Measurements from ENCODE around the gene TAS2R43. TPM values are rescaled to one million over a fixed set of nuclear protein-coding genes. Genes with fewer than 3 reads are reported as not detected.

TAS2R43 gene
- total RNA-seq, 1 donor, result not detected

DNA sequence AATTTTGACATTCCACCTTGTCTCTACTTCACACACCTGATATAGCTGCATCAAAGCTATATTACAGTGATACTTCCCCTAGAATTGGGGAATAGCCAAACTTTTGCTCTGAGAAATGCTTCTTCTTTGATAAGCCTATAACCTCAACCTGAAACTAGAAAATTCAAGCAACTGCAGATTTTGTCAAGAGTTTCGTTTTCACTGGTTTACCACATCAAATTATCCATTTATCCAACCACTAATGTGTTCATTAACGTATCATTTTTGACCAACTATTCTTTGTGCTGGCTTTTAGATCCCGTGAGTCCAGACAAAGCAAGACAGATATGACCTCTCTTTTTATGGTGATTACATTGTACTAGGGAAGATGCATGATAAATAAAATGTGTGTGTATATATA is 16.5 kb downstream of the TAS2R43 start:
- TF ChIP-seq, protein P1, sequence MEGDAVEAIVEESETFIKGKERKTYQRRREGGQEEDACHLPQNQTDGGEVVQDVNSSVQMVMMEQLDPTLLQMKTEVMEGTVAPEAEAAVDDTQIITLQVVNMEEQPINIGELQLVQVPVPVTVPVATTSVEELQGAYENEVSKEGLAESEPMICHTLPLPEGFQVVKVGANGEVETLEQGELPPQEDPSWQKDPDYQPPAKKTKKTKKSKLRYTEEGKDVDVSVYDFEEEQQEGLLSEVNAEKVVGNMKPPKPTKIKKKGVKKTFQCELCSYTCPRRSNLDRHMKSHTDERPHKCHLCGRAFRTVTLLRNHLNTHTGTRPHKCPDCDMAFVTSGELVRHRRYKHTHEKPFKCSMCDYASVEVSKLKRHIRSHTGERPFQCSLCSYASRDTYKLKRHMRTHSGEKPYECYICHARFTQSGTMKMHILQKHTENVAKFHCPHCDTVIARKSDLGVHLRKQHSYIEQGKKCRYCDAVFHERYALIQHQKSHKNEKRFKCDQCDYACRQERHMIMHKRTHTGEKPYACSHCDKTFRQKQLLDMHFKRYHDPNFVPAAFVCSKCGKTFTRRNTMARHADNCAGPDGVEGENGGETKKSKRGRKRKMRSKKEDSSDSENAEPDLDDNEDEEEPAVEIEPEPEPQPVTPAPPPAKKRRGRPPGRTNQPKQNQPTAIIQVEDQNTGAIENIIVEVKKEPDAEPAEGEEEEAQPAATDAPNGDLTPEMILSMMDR (IDR thresholded peaks at IDR 0.05; ENCODE audit: extremely low read depth, low read depth, low read length), result no peak
- H3K4me2 ChIP-seq (ENCODE audit: insufficient read depth, low read length), result no peak overlapping the region
- no peaks in the 10 kb centered on the region for H3K36me3 ChIP-seq (ENCODE audit: insufficient read depth, low read length)
- no peak overlapping the region for H2AFZ ChIP-seq (ENCODE audit: low read length)
- no peak for DNase-seq (ENCODE audit: insufficient read length, low spot score, missing footprints)
- H3K79me2 ChIP-seq (ENCODE audit: insufficient read depth, low read length), result peaks cover 2% of the 10 kb centered on the region
- H3K4me1 ChIP-seq (ENCODE audit: insufficient read depth, low read length), result no peaks in the 10 kb centered on the region
- H3K27me3 ChIP-seq (ENCODE audit: insufficient read depth, low read length), result no peaks in the 10 kb centered on the region
- H3K4me3 ChIP-seq (ENCODE audit: insufficient read depth, low read length), result no peak overlapping the region
- no peak overlapping the region for H3K27ac ChIP-seq (ENCODE audit: low read depth, low read length)
- peaks cover 4% of the 10 kb centered on the region for H4K20me1 ChIP-seq (ENCODE audit: insufficient read depth, low read length)
- no peaks in the 10 kb centered on the region for H3K9me3 ChIP-seq (ENCODE audit: low read depth, low read length)

DNA sequence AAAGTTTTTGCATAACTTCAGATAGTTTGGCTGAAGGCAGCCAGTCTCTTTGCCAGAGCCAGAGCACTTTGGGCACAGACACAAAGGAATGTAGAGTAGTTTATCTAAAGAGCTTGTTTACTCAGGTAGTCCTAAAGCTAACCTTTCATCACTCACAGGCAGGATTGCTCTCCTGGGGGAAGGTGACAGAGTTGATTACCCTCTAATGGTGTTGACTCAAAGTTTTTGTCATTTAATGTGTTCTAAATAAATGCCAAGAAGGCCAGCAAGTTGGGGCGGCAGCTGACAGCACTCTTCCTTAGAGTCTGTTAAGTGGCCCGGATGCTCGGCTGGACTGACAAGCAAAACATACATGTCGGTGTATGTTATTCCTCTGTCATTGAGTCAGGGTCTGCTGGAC is 20.7 kb downstream of the TAS2R43 start:
- Histone ChIP-seq H3K27ac (ENCODE audit: low read depth, low read length) (no peak overlapping the region), H3K79me2 (ENCODE audit: insufficient read depth, low read length) (peaks cover 2% of the 10 kb centered on the region), H2AFZ (ENCODE audit: low read length) (no peak overlapping the region), H3K36me3 (ENCODE audit: insufficient read depth, low read length) (no peaks in the 10 kb centered on the region), H3K4me2 (ENCODE audit: insufficient read depth, low read length) (no peak overlapping the region), H3K27me3 (ENCODE audit: insufficient read depth, low read length) (no peaks in the 10 kb centered on the region), H3K4me1 (ENCODE audit: insufficient read depth, low read length) (no peaks in the 10 kb centered on the region), H3K4me3 (ENCODE audit: insufficient read depth, low read length) (no peak overlapping the region), H3K9me3 (ENCODE audit: low read depth, low read length) (no peaks in the 10 kb centered on the region), H4K20me1 (ENCODE audit: insufficient read depth, low read length) (no peaks in the 10 kb centered on the region)
- DNase-seq (ENCODE audit: insufficient read length, low spot score, missing footprints), result no peak
- TF ChIP-seq, protein P1 (IDR thresholded peaks at IDR 0.05; ENCODE audit: extremely low read depth, low read depth, low read length), result no peak

DNA sequence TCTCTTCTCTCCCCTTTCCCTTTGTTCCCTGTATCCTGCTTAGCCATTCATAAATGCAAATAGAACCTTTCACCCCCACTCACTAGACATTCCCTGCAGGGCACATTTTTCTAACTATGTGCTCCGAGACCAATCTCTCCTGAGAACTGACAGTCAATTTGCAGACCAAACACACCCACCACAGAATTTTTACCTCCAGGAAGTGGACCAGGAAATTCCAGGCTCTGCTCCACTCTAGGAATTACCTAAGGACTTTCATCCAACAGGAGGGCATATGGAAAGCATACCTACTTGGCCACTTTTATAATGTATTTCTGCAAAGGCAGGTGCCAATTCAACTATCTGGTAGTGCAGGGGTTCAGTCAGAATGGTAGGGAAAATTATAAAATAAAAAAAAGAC is 21.1 kb downstream of the TAS2R43 start:
- Histone ChIP-seq H3K4me3 (ENCODE audit: insufficient read depth, low read length) (no peak overlapping the region), H4K20me1 (ENCODE audit: insufficient read depth, low read length) (no peaks in the 10 kb centered on the region), H3K36me3 (ENCODE audit: insufficient read depth, low read length) (no peaks in the 10 kb centered on the region), H3K9me3 (ENCODE audit: low read depth, low read length) (no peaks in the 10 kb centered on the region), H2AFZ (ENCODE audit: low read length) (no peak overlapping the region), H3K79me2 (ENCODE audit: insufficient read depth, low read length) (peaks cover 2% of the 10 kb centered on the region), H3K4me1 (ENCODE audit: insufficient read depth, low read length) (no peaks in the 10 kb centered on the region), H3K27me3 (ENCODE audit: insufficient read depth, low read length) (no peaks in the 10 kb centered on the region), H3K27ac (ENCODE audit: low read depth, low read length) (no peak overlapping the region), H3K4me2 (ENCODE audit: insufficient read depth, low read length) (no peak overlapping the region)
- DNase-seq (ENCODE audit: insufficient read length, low spot score, missing footprints), result no peak
- TF ChIP-seq, protein P1 (IDR thresholded peaks at IDR 0.05; ENCODE audit: extremely low read depth, low read depth, low read length), result no peak

DNA sequence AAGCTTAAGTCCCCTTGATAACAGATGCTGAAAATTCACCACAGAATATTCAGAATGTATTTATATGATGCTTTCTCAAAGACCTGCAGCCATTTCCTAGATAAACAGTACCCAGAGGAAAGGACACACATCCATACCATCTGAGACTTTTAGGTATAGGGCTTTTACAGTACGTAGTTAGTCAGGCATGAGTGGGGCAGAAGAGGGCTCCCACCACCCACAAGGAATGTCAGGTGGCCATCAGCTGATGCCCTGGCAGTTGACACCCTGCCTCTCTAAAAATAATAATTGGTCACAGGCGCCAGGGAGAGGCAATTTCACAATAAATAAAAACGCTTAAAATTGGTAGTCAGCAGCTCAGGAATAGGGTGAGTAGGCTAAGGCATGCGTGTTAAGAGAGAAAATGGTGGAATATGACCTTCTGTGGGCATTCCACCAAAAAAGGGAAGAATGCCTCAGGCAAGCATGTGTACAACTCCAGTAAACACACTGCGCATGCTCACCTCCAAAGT is 22.2 kb downstream of the TAS2R43 start:
- no peaks in the 10 kb centered on the region for H3K9me3 ChIP-seq (ENCODE audit: low read depth, low read length)
- no peak overlapping the region for H3K4me3 ChIP-seq (ENCODE audit: insufficient read depth, low read length)
- H4K20me1 ChIP-seq (ENCODE audit: insufficient read depth, low read length), result no peaks in the 10 kb centered on the region
- H3K79me2 ChIP-seq (ENCODE audit: insufficient read depth, low read length), result peaks cover 2% of the 10 kb centered on the region
- H3K27ac ChIP-seq (ENCODE audit: low read depth, low read length), result no peak overlapping the region
- H3K4me2 ChIP-seq (ENCODE audit: insufficient read depth, low read length), result no peak overlapping the region
- H3K27me3 ChIP-seq (ENCODE audit: insufficient read depth, low read length), result no peaks in the 10 kb centered on the region
- DNase-seq (ENCODE audit: insufficient read length, low spot score, missing footprints), result no peak
- H2AFZ ChIP-seq (ENCODE audit: low read length), result no peak overlapping the region
- H3K4me1 ChIP-seq (ENCODE audit: insufficient read depth, low read length), result no peaks in the 10 kb centered on the region
- TF ChIP-seq, protein P1 (IDR thresholded peaks at IDR 0.05; ENCODE audit: extremely low read depth, low read depth, low read length), result no peak
- H3K36me3 ChIP-seq (ENCODE audit: insufficient read depth, low read length), result no peaks in the 10 kb centered on the region
